Measurements from ENCODE around the gene GSX1.

DNA sequence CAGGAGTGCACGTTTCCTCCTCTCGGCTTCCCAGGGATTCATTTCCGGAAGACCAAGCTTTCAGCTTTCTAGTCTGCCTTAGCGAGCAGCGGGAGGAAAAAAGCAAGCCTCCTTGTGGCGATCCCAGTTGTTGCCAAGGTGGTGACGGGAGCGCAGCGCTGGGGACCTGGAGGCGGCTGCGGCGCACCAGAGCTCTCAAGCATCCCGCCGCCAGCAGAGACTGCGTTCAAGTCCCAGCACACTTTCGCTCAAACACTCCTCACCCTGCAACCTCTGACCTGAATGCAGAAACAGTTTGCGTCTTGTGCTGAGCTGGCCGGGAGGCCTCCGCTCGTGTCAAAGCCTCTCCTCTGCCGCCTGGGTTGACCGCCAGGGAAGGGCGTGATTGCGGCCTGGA lies 4.9 kb downstream of the GSX1 start:
- TF ChIP-seq, protein P1, sequence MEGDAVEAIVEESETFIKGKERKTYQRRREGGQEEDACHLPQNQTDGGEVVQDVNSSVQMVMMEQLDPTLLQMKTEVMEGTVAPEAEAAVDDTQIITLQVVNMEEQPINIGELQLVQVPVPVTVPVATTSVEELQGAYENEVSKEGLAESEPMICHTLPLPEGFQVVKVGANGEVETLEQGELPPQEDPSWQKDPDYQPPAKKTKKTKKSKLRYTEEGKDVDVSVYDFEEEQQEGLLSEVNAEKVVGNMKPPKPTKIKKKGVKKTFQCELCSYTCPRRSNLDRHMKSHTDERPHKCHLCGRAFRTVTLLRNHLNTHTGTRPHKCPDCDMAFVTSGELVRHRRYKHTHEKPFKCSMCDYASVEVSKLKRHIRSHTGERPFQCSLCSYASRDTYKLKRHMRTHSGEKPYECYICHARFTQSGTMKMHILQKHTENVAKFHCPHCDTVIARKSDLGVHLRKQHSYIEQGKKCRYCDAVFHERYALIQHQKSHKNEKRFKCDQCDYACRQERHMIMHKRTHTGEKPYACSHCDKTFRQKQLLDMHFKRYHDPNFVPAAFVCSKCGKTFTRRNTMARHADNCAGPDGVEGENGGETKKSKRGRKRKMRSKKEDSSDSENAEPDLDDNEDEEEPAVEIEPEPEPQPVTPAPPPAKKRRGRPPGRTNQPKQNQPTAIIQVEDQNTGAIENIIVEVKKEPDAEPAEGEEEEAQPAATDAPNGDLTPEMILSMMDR (IDR thresholded peaks at IDR 0.05; ENCODE audit: insufficient read depth, low read depth, low read length) = no peak
- TF ChIP-seq EZH2 (IDR thresholded peaks at IDR 0.05; ENCODE audit: insufficient read depth, low read length) = no peak
